ENCODE data around the gene RNF17. TPM values are rescaled to one million over a fixed set of nuclear protein-coding genes. Genes with fewer than 3 reads are reported as not detected.

The RNF17 gene
- total and polyA plus RNA-seq, 4 donors, result 0.08 to 0.14 TPM; not detected in 2

GRCh38 chr13:24748061-24748400 is 15.9 kb upstream of the RNF17 start:
- peak overlapping the region in 2 of 3 donors; percentile 38 to 40 for H3K4me3 ChIP-seq (ENCODE audit: low read depth in 1 of 3, low read length in 3 of 3)
- H3K36me3 ChIP-seq (ENCODE audit: control insufficient read depth in 4 of 4, insufficient read depth in 3 of 4, low read depth in 1 of 4, low read length in 3 of 4), result no peaks in the 10 kb centered on the region
- no peak overlapping the region for H3K9ac ChIP-seq (ENCODE audit: low read depth in 1 of 2, low read length in 2 of 2)
- no peak for TF ChIP-seq MAX (IDR thresholded peaks at IDR 0.05)
- no peak for TF ChIP-seq FOXA1 (IDR thresholded peaks at IDR 0.05)
- TF ChIP-seq YY1 (IDR thresholded peaks at IDR 0.05), result no peak
- TF ChIP-seq ATF3 (IDR thresholded peaks at IDR 0.05), result no peak
- no peak for TF ChIP-seq FOXA2 (IDR thresholded peaks at IDR 0.05)
- TF ChIP-seq GABPA (IDR thresholded peaks at IDR 0.05 in 1 of 2, conservative IDR thresholded peaks at IDR 0.05 in 1 of 2), result no peak
- no peak for TF ChIP-seq HNF4G (IDR thresholded peaks at IDR 0.05)
- no peak for TF ChIP-seq RXRA (IDR thresholded peaks at IDR 0.05)
- TF ChIP-seq HNF4A (conservative IDR thresholded peaks at IDR 0.05), result no peak
- TF ChIP-seq JUND (IDR thresholded peaks at IDR 0.05), result no peak
- no peak for TF ChIP-seq CTCF (IDR thresholded peaks at IDR 0.05; ENCODE audit: low read depth, low read length, missing input control)
- TF ChIP-seq TAF1 (conservative IDR thresholded peaks at IDR 0.05), result no peak
- TF ChIP-seq REST (IDR thresholded peaks at IDR 0.05), result no peak
- no peaks in the 10 kb centered on the region for H3K9me3 ChIP-seq (ENCODE audit: control insufficient read depth in 4 of 4, low read length in 3 of 4)
- H3K27ac ChIP-seq (ENCODE audit: low read depth in 1 of 2, low read length in 2 of 2), result no peak overlapping the region
- H3K4me1 ChIP-seq (ENCODE audit: control insufficient read depth in 4 of 4, insufficient read depth in 4 of 4, low read length in 3 of 4), result peaks cover 11 to 21% (median 15%) of the 10 kb centered on the region in 4 donors
- 4% methylated on average over 10 of the region's 10 CpGs for WGBS
- DNase-seq (ENCODE audit: low spot score), result no peak
- H3K27me3 ChIP-seq (ENCODE audit: control insufficient read depth in 4 of 4, insufficient read depth in 4 of 4, low read length in 3 of 4), result peaks cover 2 to 19% (median 8%) of the 10 kb centered on the region in 4 donors

- DNase-seq (ENCODE audit: low spot score), result no peak
- peaks cover 0 to 4% (median 0%) of the 10 kb centered on the region in 4 donors for H3K27me3 ChIP-seq (ENCODE audit: control insufficient read depth in 4 of 4, insufficient read depth in 4 of 4, low read length in 3 of 4)
- TF ChIP-seq HNF4G (IDR thresholded peaks at IDR 0.05), result no peak
- no peak for TF ChIP-seq EGR1 (IDR thresholded peaks at IDR 0.05; ENCODE audit: low read depth in 2 of 2)
- TF ChIP-seq NR2F2 (IDR thresholded peaks at IDR 0.05), result no peak
- no peak for TF ChIP-seq SP1 (IDR thresholded peaks at IDR 0.05)
- TF ChIP-seq RXRA (IDR thresholded peaks at IDR 0.05), result no peak
- no peak for TF ChIP-seq HNF4A (conservative IDR thresholded peaks at IDR 0.05)
- no peak for TF ChIP-seq ZBTB33 (IDR thresholded peaks at IDR 0.05)
- no peak for TF ChIP-seq TAF1 (conservative IDR thresholded peaks at IDR 0.05)
- no peak for TF ChIP-seq FOXA1 (IDR thresholded peaks at IDR 0.05)
Observed at GRCh38 chr13:24759197-24759596, 4.8 kb upstream of the RNF17 start.

More at GRCh38 chr13:24759197-24759596, 4.8 kb upstream of the RNF17 start:
- no peak overlapping the region for H3K4me3 ChIP-seq (ENCODE audit: low read depth in 1 of 3, low read length in 3 of 3)
- H3K9me3 ChIP-seq (ENCODE audit: control insufficient read depth in 4 of 4, low read length in 3 of 4), result no peaks in the 10 kb centered on the region
- H3K9ac ChIP-seq (ENCODE audit: low read depth in 1 of 2, low read length in 2 of 2), result no peak overlapping the region
- no peaks in the 10 kb centered on the region for H3K36me3 ChIP-seq (ENCODE audit: control insufficient read depth in 4 of 4, insufficient read depth in 3 of 4, low read depth in 1 of 4, low read length in 3 of 4)
- no peaks in the 10 kb centered on the region for H3K4me1 ChIP-seq (ENCODE audit: control insufficient read depth in 4 of 4, insufficient read depth in 4 of 4, low read length in 3 of 4)
- no peak overlapping the region for H3K27ac ChIP-seq (ENCODE audit: low read depth in 1 of 2, low read length in 2 of 2)
